Glomerular visceral epithelial cell (primary cell): Measurements from ENCODE around the gene CUL3.

ENCODE experiments used
- DNase-seq: peaks from one replicate; pipeline ENCODE4 v3.0.0-alpha.2; 2016; ENCODE audit errors: extremely low spot score

The CUL3 gene

DNA sequence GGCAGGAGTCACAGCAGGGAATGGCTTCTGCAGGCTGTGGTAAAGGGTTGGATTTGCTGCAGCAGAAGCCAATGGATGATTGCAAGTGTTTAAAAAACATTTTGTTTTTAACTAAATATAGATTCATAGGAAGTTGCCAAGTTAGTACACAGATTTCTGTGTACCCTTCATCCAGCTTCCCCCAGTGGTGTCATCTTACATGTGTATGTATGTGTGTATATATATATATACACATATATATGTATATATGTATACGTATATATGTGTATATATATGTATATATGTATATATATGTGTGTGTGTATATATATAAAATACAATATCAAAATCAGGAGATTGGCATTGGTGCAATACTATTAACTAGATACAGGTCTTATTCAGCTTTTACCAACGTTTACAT, 164.1 kb downstream of the CUL3 start:
- no peak for DNase-seq
